ENCODE data around the gene CHKB. TPM values are rescaled to one million over a fixed set of nuclear protein-coding genes. Genes with fewer than 3 reads are reported as not detected.
A peak's percentile ranks its signal among the peaks of the same experiment; 100 is the strongest.

CHKB gene
- total RNA-seq, 1 donor from 2014 or later = 50.4 TPM

GRCh38 chr22:50625568-50626313 lies 43.1 kb upstream of the CHKB start:
- no peak for DNase-seq (ENCODE audit: low read depth)
- peak; percentile 15 for TF ChIP-seq CTCF (conservative IDR thresholded peaks at IDR 0.05; ENCODE audit: low read depth, low read length)
- no peak overlapping the region for H3K4me3 ChIP-seq (ENCODE audit: low read depth, low read length)

GRCh38 chr22:50625131-50625567 lies 42.5 kb upstream of the CHKB start:
- no peak for TF ChIP-seq CTCF (conservative IDR thresholded peaks at IDR 0.05; ENCODE audit: low read depth, low read length)
- no peak for DNase-seq (ENCODE audit: low read depth)
- no peak overlapping the region for H3K4me3 ChIP-seq (ENCODE audit: low read depth, low read length)

DNA sequence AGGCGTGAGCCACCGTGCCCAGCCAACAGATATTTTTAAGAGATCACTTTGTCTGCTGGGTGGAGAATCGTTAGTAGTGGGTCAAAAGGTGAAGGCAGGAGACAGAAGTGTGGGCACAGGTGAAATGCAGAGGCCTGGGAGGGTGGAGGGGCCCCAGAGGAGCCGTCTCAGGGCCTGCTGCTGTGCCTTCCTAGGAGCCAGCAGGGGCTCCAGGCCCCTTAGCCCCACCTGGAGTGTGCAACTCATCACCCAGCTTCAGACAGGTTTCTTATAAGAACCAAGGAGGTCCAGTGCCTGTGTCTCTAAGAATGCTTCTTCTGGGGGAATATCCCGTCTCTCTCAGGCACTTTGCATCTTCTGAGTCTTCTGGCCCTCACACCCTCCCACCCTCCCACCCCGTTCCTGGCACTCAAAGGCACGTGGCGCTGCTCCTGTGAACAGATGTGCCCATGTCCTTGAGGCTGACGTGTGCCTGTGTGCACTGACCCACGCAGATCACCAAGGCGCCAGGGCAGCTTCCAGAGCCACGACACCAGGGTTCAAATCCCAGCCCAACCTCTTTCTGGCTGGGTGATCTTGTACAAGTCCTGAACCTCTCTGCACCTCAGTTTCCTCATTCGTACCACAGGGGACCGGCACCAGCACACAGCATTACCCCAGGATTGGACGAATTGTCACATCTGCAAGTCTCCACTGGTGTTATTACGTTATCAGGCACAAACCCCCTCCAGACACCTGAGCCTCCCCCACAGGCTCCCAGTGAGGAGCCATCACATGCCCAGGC lies 41.9 kb upstream of the CHKB start:
- no peak for TF ChIP-seq CTCF (conservative IDR thresholded peaks at IDR 0.05; ENCODE audit: low read depth, low read length)
- DNase-seq (ENCODE audit: low read depth) = no peak
- no peak overlapping the region for H3K4me3 ChIP-seq (ENCODE audit: low read depth, low read length)

GRCh38 chr22:50622723-50623327 lies 40.2 kb upstream of the CHKB start:
- peak; percentile 10 for TF ChIP-seq CTCF (conservative IDR thresholded peaks at IDR 0.05; ENCODE audit: low read depth, low read length)
- H3K4me3 ChIP-seq (ENCODE audit: low read depth, low read length) = peak overlapping the region; percentile 39
- peak; percentile 18 for DNase-seq (ENCODE audit: low read depth)

GRCh38 chr22:50621948-50622722 lies 39.5 kb upstream of the CHKB start:
- peak; percentile 51 for TF ChIP-seq CTCF (conservative IDR thresholded peaks at IDR 0.05; ENCODE audit: low read depth, low read length)
- no peak for DNase-seq (ENCODE audit: low read depth)
- peak overlapping the region; percentile 39 for H3K4me3 ChIP-seq (ENCODE audit: low read depth, low read length)

DNA sequence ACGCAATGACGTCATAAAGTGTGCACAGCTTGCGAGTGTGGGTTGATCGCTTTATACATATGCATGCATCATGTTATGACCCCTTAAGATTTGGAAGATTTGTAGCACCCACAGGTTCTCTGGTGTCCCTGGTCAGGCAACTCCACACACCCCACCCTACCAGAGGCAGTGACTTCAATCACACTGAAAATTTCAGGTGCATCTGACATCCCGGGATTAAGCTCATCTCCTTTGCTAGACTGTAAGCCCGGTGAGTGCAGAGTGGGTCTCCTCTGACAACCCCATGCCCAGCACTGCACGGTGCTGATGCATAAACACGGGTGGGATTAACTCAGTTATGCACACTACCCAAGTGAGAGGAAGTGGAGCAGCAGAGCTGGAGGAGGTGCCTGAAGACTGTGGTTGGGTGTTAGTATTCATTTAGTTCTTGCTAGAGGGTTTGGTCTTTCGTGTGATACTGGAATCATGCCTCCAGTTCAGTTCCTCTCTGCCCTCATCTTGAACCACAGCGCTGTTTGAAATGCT lies 38.8 kb upstream of the CHKB start:
- H3K4me3 ChIP-seq (ENCODE audit: low read depth, low read length) = peak overlapping the region; percentile 39
- DNase-seq (ENCODE audit: low read depth) = no peak
- no peak for TF ChIP-seq CTCF (conservative IDR thresholded peaks at IDR 0.05; ENCODE audit: low read depth, low read length)
